GM10266 (cell line): ENCODE results near the gene FAM83E.

Experiments
- DNase-seq: peaks from one replicate; pipeline ENCODE4 v3.0.0; 2012; ENCODE audit errors: extremely low spot score
- CTCF ChIP-seq: IDR thresholded peaks from 2 replicates; pipeline ENCODE4 v1.5.1; 2012; ENCODE audit warnings: mild to moderate bottlenecking, low read depth; ENCODE audit not compliant: control insufficient read depth, insufficient read depth; ENCODE audit errors: missing control alignments

FAM83E gene

GRCh38 chr19:48618278-48618915 is 3.5 kb upstream of the FAM83E start:
- no peak for TF ChIP-seq CTCF
- no peak for DNase-seq

DNA sequence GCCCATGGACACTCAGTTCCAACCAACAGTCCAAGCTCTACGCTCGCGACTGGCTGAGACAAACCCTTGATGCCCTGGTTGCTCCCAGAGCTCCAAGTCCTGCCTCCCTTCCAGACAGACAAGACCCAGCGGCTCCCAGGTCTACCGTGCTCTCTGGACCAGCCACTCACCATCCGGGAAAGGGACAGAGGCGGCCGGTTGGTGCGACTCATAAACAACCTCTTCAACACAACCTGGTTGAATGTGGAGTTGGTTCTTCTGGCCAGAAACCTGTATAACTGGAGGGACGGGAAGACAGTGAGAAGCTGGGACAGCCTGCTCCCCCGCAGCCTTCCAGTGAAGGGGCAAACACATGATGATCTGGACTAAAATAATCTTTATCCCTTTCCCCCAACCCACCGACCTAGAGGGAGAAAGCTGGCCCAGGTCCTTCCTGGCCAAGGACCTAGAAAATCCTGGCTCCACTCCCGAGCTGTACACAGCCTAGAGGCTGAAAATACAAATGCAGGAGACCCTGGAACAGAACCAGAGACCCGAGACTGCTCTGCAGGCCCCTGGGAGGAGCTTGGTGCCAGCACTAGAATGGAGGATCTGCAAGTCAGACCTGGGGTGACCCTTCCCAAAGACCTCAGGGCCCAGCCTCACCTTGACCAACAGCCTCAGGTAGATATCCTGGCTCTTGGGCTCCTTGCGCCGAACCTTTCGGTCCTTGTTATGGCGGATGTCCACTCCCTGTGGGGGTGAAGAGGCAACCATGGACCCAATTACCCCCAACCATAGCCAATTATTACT is 2.5 kb upstream of the FAM83E start:
- no peak for TF ChIP-seq CTCF
- DNase-seq = no peak

DNA sequence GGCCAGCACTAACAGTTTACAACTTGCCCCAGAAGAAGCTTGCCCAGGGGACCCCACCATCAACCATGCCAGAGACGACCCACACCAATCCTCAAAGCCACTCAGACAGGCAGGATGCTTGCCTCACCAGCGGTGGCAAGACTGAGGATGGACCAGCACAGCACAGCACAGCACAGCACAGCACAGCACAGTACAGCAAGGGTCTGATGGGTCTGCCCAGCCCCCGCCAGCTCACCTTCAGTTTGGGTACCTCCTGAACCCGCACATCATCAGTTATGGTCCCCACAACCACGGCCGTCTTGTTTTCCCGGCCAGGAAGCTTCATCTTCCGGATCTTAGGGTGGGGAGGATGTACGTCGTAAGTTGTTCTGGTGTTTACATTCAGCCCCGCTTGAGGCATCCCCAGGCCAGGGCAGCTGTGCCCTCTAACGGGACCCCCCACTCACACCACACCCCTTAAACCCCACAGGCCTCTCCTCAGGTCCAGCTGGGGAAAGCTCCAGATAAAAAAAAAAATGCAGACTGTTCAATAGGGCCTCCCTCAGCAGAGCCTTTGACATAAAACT is 1.7 kb upstream of the FAM83E start:
- no peak for TF ChIP-seq CTCF
- DNase-seq = no peak

GRCh38 chr19:48616041-48616436 is 1.2 kb upstream of the FAM83E start:
- TF ChIP-seq CTCF = no peak
- no peak for DNase-seq

GRCh38 chr19:48615231-48616040 is 560 bp upstream of the FAM83E start:
- DNase-seq = no peak
- TF ChIP-seq CTCF = no peak

GRCh38 chr19:48613852-48614435 is 932 bp downstream of the FAM83E start:
- DNase-seq = no peak
- no peak for TF ChIP-seq CTCF
